K562 (cell line): ENCODE results near the gene PDE11A. TPM values are rescaled to one million over a fixed set of nuclear protein-coding genes. Genes with fewer than 3 reads are reported as not detected.

ENCODE experiments used
- ATAC-seq: fragments of 200-7000 bp; cut with Tn5 transposase; 3 replicates; pipeline ENCODE4 v1.9.1; 2020; ENCODE audit warnings: moderate library complexity
- BruUV-seq: library from RNA; stranded (reverse); fragments of 400-500 nt; replicated peaks from 2 replicates; lab custom pipeline; 2021; lab: Mats Ljungman, UMichigan
- CTCF ChIA-PET: fragments of 300-600 bp; formaldehyde crosslinking; extraction: SDS; loops from one replicate; lab custom pipeline; 2021; ENCODE audit warnings: low intra/inter-chr PET ratio; lab: Yijun Ruan, JAX
- POLR2A ChIA-PET: fragments of 300-600, 350-650 bp; sonication (Branson Sonifier 250); formaldehyde crosslinking; extraction: SDS; loops from one replicate; lab custom pipeline; 2021; ENCODE audit warnings: antibody characterized with exemption, inconsistent platforms; lab: Yijun Ruan, JAX
- DNase-seq, 4 experiments: peaks; one replicate each; pipeline versions ENCODE4 v3.0.0 to v3.0.0-alpha.2; 2011 to 2018; ENCODE audit warnings: low spot score in 3 of 4, mixed read lengths in 3 of 4; ENCODE audit errors: extremely low read depth in 1 of 4
- FAIRE-seq: peaks from 2 replicates; lab custom pipeline; 2011; peaks lifted over from hg19 to GRCh38; lab: Jason Lieb, UNC
- H2AFZ ChIP-seq: 2 replicates; pipeline ENCODE4 v1.6.0; 2011; ENCODE audit warnings: low read depth, low read length, control low read depth, inconsistent platforms
- H3K27ac ChIP-seq: fragments of 200-600 bp; 3 replicates; pipeline ENCODE4 v1.8.0; 2011; ENCODE audit warnings: low read depth, mild to moderate bottlenecking, control low read depth, inconsistent platforms, low read length, moderate library complexity, mixed read lengths; ENCODE audit errors: extremely low read depth
- H3K27me3 ChIP-seq, 2 experiments: fragments of 300-600 bp in 1 of 2; 2 replicates in 1 of 2; 3 replicates in 1 of 2; pipeline versions ENCODE4 v1.6.0 to v1.8.0; 2011; ENCODE audit warnings: inconsistent platforms in 2 of 2, low read length in 2 of 2, mild to moderate bottlenecking in 1 of 2, mixed read lengths in 1 of 2, moderate library complexity in 1 of 2; ENCODE audit not compliant: control insufficient read depth in 2 of 2, insufficient read depth in 2 of 2
- H3K36me3 ChIP-seq: fragments of 300-600 bp; 3 replicates; pipeline ENCODE4 v1.8.0; 2011; ENCODE audit warnings: mild to moderate bottlenecking, low read length, inconsistent platforms; ENCODE audit not compliant: control insufficient read depth, insufficient read depth
- H3K4me1 ChIP-seq, 2 experiments: fragments of 200-600 bp in 1 of 2; replicated peaks in 1 of 2; 2 replicates in 1 of 2; 3 replicates in 1 of 2; pipeline versions ENCODE4 v1.5.1 to v1.8.0; 2011; ENCODE audit warnings: inconsistent platforms in 2 of 2, low read length in 2 of 2, mild to moderate bottlenecking in 1 of 2, mixed read lengths in 1 of 2, moderate library complexity in 1 of 2; ENCODE audit not compliant: control insufficient read depth in 2 of 2, insufficient read depth in 2 of 2
- H3K4me2 ChIP-seq: 2 replicates; pipeline ENCODE4 v1.6.1; 2011; ENCODE audit warnings: low read length, control low read depth, inconsistent platforms, mixed read lengths; ENCODE audit not compliant: insufficient read depth
- H3K4me3 ChIP-seq: fragments of 200-600 bp; sonication (generic), shearing (Covaris generic); 2 replicates; pipeline ENCODE4 v1.5.1; 2016; ENCODE audit warnings: control low read depth, inconsistent platforms
- H3K79me2 ChIP-seq: fragments of 200-600 bp; 3 replicates; pipeline ENCODE4 v1.8.0; 2011; ENCODE audit warnings: low read length, inconsistent platforms; ENCODE audit not compliant: control insufficient read depth, insufficient read depth
- H3K9ac ChIP-seq, 2 experiments: 2 replicates each; pipeline versions ENCODE4 v1.6.0 to v1.6.1; 2011; ENCODE audit warnings: low read depth in 2 of 2, low read length in 2 of 2, control low read depth in 1 of 2, inconsistent platforms in 1 of 2, mild to moderate bottlenecking in 1 of 2, mixed read lengths in 1 of 2; ENCODE audit not compliant: insufficient read depth in 1 of 2
- H3K9me1 ChIP-seq: one replicate; pipeline ENCODE4 v1.6.0; 2011; ENCODE audit warnings: inconsistent platforms, mild to moderate bottlenecking, low read length, moderate library complexity; ENCODE audit not compliant: control insufficient read depth, insufficient read depth
- H3K9me3 ChIP-seq: replicated peaks from 2 replicates; pipeline ENCODE4 v1.5.1; 2011; ENCODE audit warnings: low read depth, low read length, inconsistent platforms; ENCODE audit not compliant: control insufficient read depth, insufficient read depth
- H4K20me1 ChIP-seq: replicated peaks from 2 replicates; pipeline ENCODE4 v1.6.1; 2011; ENCODE audit warnings: low read length, inconsistent platforms, mixed read lengths; ENCODE audit not compliant: control insufficient read depth, insufficient read depth
- ATF4 ChIP-seq: fragments of 450-650 bp; formaldehyde crosslinking; IDR thresholded peaks from 2 replicates; pipeline ENCODE4 v1.4.0; 2022; ENCODE audit warnings: mild to moderate bottlenecking, moderate library complexity
- GABPA ChIP-seq: fragments of 200-800 bp; sonication (Bioruptor generic); conservative IDR thresholded peaks from 2 replicates; pipeline ENCODE4 v1.6.1; 2016; ENCODE audit warnings: low read depth, missing genetic modification characterization, missing compliant biosample characterization
- GTF2E2 ChIP-seq: fragments of 200-800 bp; sonication (Bioruptor generic); IDR thresholded peaks from 2 replicates; pipeline ENCODE4 v1.6.1; 2016; ENCODE audit warnings: missing genetic modification characterization, missing compliant biosample characterization
- HNRNPUL1 ChIP-seq: fragments of 200-400 bp; formaldehyde crosslinking; IDR thresholded peaks from 2 replicates; pipeline ENCODE4 v1.6.1; 2017; ENCODE audit warnings: low read length
- KLF6 ChIP-seq: fragments of 250-450 bp; sonication (Bioruptor Pico); IDR thresholded peaks from 2 replicates; pipeline ENCODE4 v1.4.0; 2020; ENCODE audit warnings: mild to moderate bottlenecking, moderate library complexity, borderline replicate concordance
- SNRNP70 ChIP-seq: fragments of 200-400 bp; formaldehyde crosslinking; optimal IDR thresholded peaks from 2 replicates; pipeline ENCODE3; 2017; ENCODE audit warnings: low read depth, low read length
- ZNF175 ChIP-seq: fragments of 200-800 bp; sonication (Bioruptor generic); IDR thresholded peaks from 2 replicates; pipeline ENCODE4 v1.6.1; 2016; ENCODE audit warnings: low read depth, mild to moderate bottlenecking, missing genetic modification characterization, missing compliant biosample characterization
- ZNF197 ChIP-seq: fragments of 200-800 bp; sonication (Bioruptor generic); IDR thresholded peaks from 2 replicates; pipeline ENCODE4 v1.6.1; 2016; ENCODE audit warnings: low read depth, missing genetic modification characterization, missing compliant biosample characterization
- ZNF639 ChIP-seq, 2 experiments: fragments of 200-800 bp in 1 of 2; sonication (Bioruptor generic) in 1 of 2; sonication (generic) in 1 of 2; formaldehyde crosslinking in 1 of 2; IDR thresholded peaks in 1 of 2; conservative IDR thresholded peaks in 1 of 2; 2 replicates each; pipeline versions ENCODE4 v1.5.0 to v1.6.1; 2016 to 2020; ENCODE audit warnings: missing compliant biosample characterization in 1 of 2, missing genetic modification characterization in 1 of 2, missing genetic modification reagents in 1 of 2
- WGBS: fragments of 100-300 bp; shearing (Covaris generic); methylation state at CpG from one replicate; pipeline ENCODE4 v1.1.6; 2016; ENCODE audit warnings: low coverage, mixed read lengths; ENCODE audit not compliant: insufficient coverage; ENCODE audit errors: missing lambda C conversion rate; 5-methylcytosine and 5-hydroxymethylcytosine counted together
- in situ Hi-C: fragments of 300-500 bp; cut with MboI; formaldehyde crosslinking; loops from 4 replicates; pipeline ENCODE4 v1.15.0; 2018; ENCODE audit warnings: inconsistent platforms, mixed read lengths
- intact Hi-C: fragments of 100-400 bp; cut with micrococcal nuclease; formaldehyde crosslinking; loops from 2 replicates; pipeline ENCODE4 v1.14.2; 2022
- polyA plus RNA-seq, 8 experiments: library from polyadenylated mRNA; depleted of rRNA in 4 of 8; stranded (reverse) in 5 of 8; unstranded in 3 of 8; fragments of >200 nt; fragmentation: Nextera tagmentation in 2 of 8; fragmentation: Illumina TruSeq in 1 of 8; extraction: Ambion mirVana in 2 of 8; extraction: Trizol in 1 of 8; gene quantifications; 2 replicates each; pipeline versions ENCODE4 v1.2.1 to v1.2.3, GENCODE V29; 2011 to 2014; ENCODE audit warnings: inconsistent platforms in 1 of 8, missing spikeins in 1 of 8
- total RNA-seq, 7 experiments: library from RNA; depleted of rRNA in 6 of 7; stranded (reverse); fragments of >200 nt in 6 of 7; fragmentation: Illumina TruSeq in 2 of 7; extraction: Trizol in 2 of 7; gene quantifications; 2 replicates each; pipeline versions ENCODE4 v1.2.1 to v1.2.3, GENCODE V29; 2011 to 2021; ENCODE audit warnings: low replicate concordance in 1 of 7
- TF ChIP-seq, protein P1 (sequence below): fragments of 450-650 bp; IDR thresholded peaks from 2 replicates; pipeline ENCODE4 v1.6.1; 2014; ENCODE audit warnings: low read depth, mild to moderate bottlenecking, moderate library complexity, borderline replicate concordance
- TF ChIP-seq, protein P2 (sequence below): fragments of 450-650 bp; conservative IDR thresholded peaks from 2 replicates; pipeline ENCODE4 v1.6.1; 2016; ENCODE audit warnings: missing genetic modification characterization, low read depth, mild to moderate bottlenecking, missing compliant biosample characterization, moderate library complexity
- TF ChIP-seq, protein P3 (sequence below): conservative IDR thresholded peaks from 2 replicates; pipeline ENCODE4 v1.6.1; 2011; ENCODE audit warnings: low read depth, mild to moderate bottlenecking, low read length; ENCODE audit not compliant: control insufficient read depth

The PDE11A gene
- total and polyA plus RNA-seq, 9 of the 15 experiments (the other 6 are each of a cell fraction or from before 2014, with no cell fraction given), result 3.2 to 22.1 (median 5.7) TPM

DNA sequence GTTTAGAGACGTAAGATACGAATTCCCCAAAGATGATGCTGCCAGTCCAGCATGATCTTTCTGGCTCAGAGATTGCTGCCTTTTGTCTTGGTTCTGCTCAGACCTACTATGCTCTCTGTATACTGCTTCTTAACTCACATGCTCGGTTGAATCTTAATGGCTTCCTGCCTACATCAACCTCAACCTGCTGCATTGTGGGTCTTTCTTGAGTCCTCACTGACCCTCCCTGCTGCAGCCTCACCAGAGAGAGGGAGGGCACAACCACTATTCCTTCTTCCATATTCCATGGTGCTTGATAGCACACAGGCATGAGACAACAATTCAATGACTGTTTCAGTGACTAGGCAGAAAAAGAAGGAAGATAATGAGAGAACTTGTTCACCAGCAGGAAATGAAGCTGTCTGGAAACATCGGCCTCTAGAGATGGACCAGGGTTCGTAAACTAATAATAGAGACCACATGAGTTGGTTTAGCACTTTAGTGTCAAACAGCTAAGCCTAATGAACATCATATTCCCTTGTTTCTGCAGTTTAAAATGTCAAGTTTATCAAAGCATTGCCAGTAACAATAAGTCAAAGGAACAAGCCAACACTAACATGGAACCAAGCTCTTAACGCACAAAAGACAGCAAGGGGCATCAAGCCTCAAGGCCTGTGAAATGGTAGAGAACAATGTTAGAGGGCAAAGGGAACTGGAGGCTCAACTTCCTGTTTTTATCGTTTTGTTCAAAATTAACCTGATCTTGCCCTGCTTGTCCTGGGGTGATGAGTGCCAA is 333.9 kb downstream of the PDE11A start:
- ATAC-seq (peak; percentile 62), DNase-seq (peak in 1 of 4 experiments; percentile 41), FAIRE-seq (peak; percentile 60)
- Histone ChIP-seq H2AFZ (peak overlapping the region; percentile 93), H3K36me3 (no peaks in the 10 kb centered on the region), H3K4me3 (no peak overlapping the region), H3K27me3 (no peaks in the 10 kb centered on the region), H3K79me2 (no peaks in the 10 kb centered on the region), H4K20me1 (no peaks in the 10 kb centered on the region), H3K9me3 (no peaks in the 10 kb centered on the region), H3K4me2 (peak overlapping the region; percentile 19; the same call in 1 of the 2 replicates), H3K4me1 (peaks cover 0 to 22% of the 10 kb centered on the region in 2 experiments; a peak in 4 of 5 replicates), H3K27ac (peak overlapping the region; percentile 42; the same call in 2 of the 3 replicates), H3K9me1 (no peaks in the 10 kb centered on the region), H3K9ac (no peak overlapping the region)
- in situ Hi-C loops (no loop called here), intact Hi-C loops (no loop called here)
- CTCF ChIA-PET, result interaction anchor here (0.6 kb wide), 1 partner anchor 13 kb away, joined by 3 read pairs; no protein-coding TSS in a partner anchor
- POLR2A ChIA-PET, result interaction anchor here (0.7 to 2.8 kb wide), 6 partner anchors 11 to 186 kb away, joined by 3 to 21 read pairs (median 4); a partner anchor contains a TSS
- BruUV-seq, result no TSS peak
- 38% methylated on average over 7 of the region's 7 CpGs for WGBS
- TF ChIP-seq, protein P1, sequence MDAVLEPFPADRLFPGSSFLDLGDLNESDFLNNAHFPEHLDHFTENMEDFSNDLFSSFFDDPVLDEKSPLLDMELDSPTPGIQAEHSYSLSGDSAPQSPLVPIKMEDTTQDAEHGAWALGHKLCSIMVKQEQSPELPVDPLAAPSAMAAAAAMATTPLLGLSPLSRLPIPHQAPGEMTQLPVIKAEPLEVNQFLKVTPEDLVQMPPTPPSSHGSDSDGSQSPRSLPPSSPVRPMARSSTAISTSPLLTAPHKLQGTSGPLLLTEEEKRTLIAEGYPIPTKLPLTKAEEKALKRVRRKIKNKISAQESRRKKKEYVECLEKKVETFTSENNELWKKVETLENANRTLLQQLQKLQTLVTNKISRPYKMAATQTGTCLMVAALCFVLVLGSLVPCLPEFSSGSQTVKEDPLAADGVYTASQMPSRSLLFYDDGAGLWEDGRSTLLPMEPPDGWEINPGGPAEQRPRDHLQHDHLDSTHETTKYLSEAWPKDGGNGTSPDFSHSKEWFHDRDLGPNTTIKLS, result no peak
- TF ChIP-seq GABPA (peak; percentile 50), ATF4 (CRISPR knock-in tag) (0 out of 2 replicates have a peak, but pooled peaks have one; percentile 42), ZNF639 (CRISPR knock-in tag; conservative IDR thresholded peaks at IDR 0.05 in 1 of 2, IDR thresholded peaks at IDR 0.05 in 1 of 2) (peak in 1 of 2 experiments; percentile 94; a peak in 2 of 4 replicates), SNRNP70 (no peak), KLF6 (CRISPR knock-in tag) (peak; percentile 71; the same call in 1 of the 2 replicates), HNRNPUL1 (no peak), ZNF175 (CRISPR knock-in tag) (peak; percentile 58; the same call in 1 of the 2 replicates), GTF2E2 (0 out of 2 replicates have a peak, but pooled peaks have one; percentile 21), ZNF197 (CRISPR knock-in tag) (peak; percentile 78)
- TF ChIP-seq, protein P2, sequence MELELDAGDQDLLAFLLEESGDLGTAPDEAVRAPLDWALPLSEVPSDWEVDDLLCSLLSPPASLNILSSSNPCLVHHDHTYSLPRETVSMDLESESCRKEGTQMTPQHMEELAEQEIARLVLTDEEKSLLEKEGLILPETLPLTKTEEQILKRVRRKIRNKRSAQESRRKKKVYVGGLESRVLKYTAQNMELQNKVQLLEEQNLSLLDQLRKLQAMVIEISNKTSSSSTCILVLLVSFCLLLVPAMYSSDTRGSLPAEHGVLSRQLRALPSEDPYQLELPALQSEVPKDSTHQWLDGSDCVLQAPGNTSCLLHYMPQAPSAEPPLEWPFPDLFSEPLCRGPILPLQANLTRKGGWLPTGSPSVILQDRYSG (tag), result peak; percentile 91
- TF ChIP-seq, protein P3, sequence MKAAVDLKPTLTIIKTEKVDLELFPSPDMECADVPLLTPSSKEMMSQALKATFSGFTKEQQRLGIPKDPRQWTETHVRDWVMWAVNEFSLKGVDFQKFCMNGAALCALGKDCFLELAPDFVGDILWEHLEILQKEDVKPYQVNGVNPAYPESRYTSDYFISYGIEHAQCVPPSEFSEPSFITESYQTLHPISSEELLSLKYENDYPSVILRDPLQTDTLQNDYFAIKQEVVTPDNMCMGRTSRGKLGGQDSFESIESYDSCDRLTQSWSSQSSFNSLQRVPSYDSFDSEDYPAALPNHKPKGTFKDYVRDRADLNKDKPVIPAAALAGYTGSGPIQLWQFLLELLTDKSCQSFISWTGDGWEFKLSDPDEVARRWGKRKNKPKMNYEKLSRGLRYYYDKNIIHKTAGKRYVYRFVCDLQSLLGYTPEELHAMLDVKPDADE, result no peak
